Gastroesophageal sphincter (tissue), 3 donors: ENCODE data around the gene LAMA2.

ENCODE experiments used
- POLR2A ChIP-seq, 2 donors: fragments of 450-650 bp; IDR thresholded peaks; one replicate each; pipeline ENCODE4 v1.6.1; 2017; ENCODE audit warnings: antibody characterized with exemption in 2 of 2, mild to moderate bottlenecking in 2 of 2, moderate library complexity in 1 of 2
- TF ChIP-seq, protein P1 (sequence below), 4 experiments: fragments of 200-600 bp in 2 of 4; fragments of 450-650 bp in 2 of 4; sonication (generic) in 1 of 4; IDR thresholded peaks; one replicate each; pipeline ENCODE4 v1.5.1; 2017 to 2019; ENCODE audit warnings: antibody characterized with exemption in 4 of 4, mild to moderate bottlenecking in 2 of 4, moderate library complexity in 2 of 4

- TF ChIP-seq, protein P1, sequence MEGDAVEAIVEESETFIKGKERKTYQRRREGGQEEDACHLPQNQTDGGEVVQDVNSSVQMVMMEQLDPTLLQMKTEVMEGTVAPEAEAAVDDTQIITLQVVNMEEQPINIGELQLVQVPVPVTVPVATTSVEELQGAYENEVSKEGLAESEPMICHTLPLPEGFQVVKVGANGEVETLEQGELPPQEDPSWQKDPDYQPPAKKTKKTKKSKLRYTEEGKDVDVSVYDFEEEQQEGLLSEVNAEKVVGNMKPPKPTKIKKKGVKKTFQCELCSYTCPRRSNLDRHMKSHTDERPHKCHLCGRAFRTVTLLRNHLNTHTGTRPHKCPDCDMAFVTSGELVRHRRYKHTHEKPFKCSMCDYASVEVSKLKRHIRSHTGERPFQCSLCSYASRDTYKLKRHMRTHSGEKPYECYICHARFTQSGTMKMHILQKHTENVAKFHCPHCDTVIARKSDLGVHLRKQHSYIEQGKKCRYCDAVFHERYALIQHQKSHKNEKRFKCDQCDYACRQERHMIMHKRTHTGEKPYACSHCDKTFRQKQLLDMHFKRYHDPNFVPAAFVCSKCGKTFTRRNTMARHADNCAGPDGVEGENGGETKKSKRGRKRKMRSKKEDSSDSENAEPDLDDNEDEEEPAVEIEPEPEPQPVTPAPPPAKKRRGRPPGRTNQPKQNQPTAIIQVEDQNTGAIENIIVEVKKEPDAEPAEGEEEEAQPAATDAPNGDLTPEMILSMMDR (IDR thresholded peaks at IDR 0.05) = no peak
- no peak for TF ChIP-seq POLR2A (IDR thresholded peaks at IDR 0.05)
Measured at GRCh38 chr6:129098061-129098553, 215.2 kb downstream of the LAMA2 start.
